GM23338 (cell line): ENCODE results near the gene OTUB1. TPM values are rescaled to one million over a fixed set of nuclear protein-coding genes. Genes with fewer than 3 reads are reported as not detected.

Experiments
- ATAC-seq: fragments of 200-7000 bp; cut with Tn5 transposase; 3 replicates; pipeline ENCODE4 v1.9.1; 2020
- DNase-seq: peaks from one replicate; pipeline ENCODE4 v3.0.0-alpha.2; 2015; ENCODE audit warnings: low spot score
- H2AFZ ChIP-seq: fragments of 200-600 bp; sonication (generic); 2 replicates; pipeline ENCODE4 v1.8.0; 2016; ENCODE audit warnings: antibody characterized with exemption, mild to moderate bottlenecking, moderate library complexity
- H3F3A ChIP-seq: fragments of 200-600 bp; sonication (generic); replicated peaks from 2 replicates; pipeline ENCODE4 v1.8.0; 2017; ENCODE audit warnings: antibody characterized with exemption, mixed run types, low read depth
- H3K27ac ChIP-seq: fragments of 200-600 bp; sonication (generic); 2 replicates; pipeline ENCODE4 v1.6.1; 2016; ENCODE audit warnings: low read depth
- H3K27me3 ChIP-seq: fragments of 200-600 bp; sonication (generic); 2 replicates; pipeline ENCODE4 v1.8.0; 2016; ENCODE audit warnings: mild to moderate bottlenecking, mixed run types, moderate library complexity; ENCODE audit not compliant: insufficient read depth
- H3K36me3 ChIP-seq: fragments of 200-600 bp; sonication (generic); 2 replicates; pipeline ENCODE4 v1.8.0; 2016; ENCODE audit warnings: mild to moderate bottlenecking; ENCODE audit not compliant: insufficient read depth
- H3K4me1 ChIP-seq: fragments of 200-600 bp; sonication (generic); 2 replicates; pipeline ENCODE4 v1.8.0; 2016; ENCODE audit warnings: mild to moderate bottlenecking, moderate library complexity; ENCODE audit not compliant: insufficient read depth
- H3K4me2 ChIP-seq: fragments of 200-600 bp; sonication (generic); 2 replicates; pipeline ENCODE4 v1.7.1; 2017; ENCODE audit warnings: mixed run types
- H3K4me3 ChIP-seq: fragments of 200-600 bp; sonication (generic); 2 replicates; pipeline ENCODE4 v1.6.1; 2016; ENCODE audit warnings: mixed run types
- H3K79me2 ChIP-seq: fragments of 200-600 bp; sonication (generic); replicated peaks from 2 replicates; pipeline ENCODE4 v1.8.0; 2017; ENCODE audit warnings: mild to moderate bottlenecking; ENCODE audit not compliant: insufficient read depth
- H3K9me2 ChIP-seq: fragments of 200-600 bp; sonication (generic); 2 replicates; pipeline ENCODE4 v1.8.0; 2017; ENCODE audit not compliant: insufficient read depth
- H4K20me1 ChIP-seq: fragments of 200-600 bp; sonication (generic); replicated peaks from 2 replicates; pipeline ENCODE4 v1.8.0; 2017; ENCODE audit warnings: mild to moderate bottlenecking; ENCODE audit not compliant: insufficient read depth
- H3K27ac Mint-ChIP-seq: 2 replicates; pipeline ENCODE4 v1.8.0; 2020; ENCODE audit warnings: inconsistent platforms, mild to moderate bottlenecking, moderate library complexity, mixed read lengths
- H3K27me3 Mint-ChIP-seq: 3 replicates; pipeline ENCODE4 v1.8.0; 2022; ENCODE audit warnings: low read depth, mild to moderate bottlenecking, moderate library complexity, mixed read lengths, inconsistent platforms; ENCODE audit not compliant: insufficient read depth, poor library complexity
- H3K36me3 Mint-ChIP-seq: 3 replicates; pipeline ENCODE4 v1.8.0; 2021; ENCODE audit warnings: low read depth, mild to moderate bottlenecking, inconsistent platforms, moderate library complexity, mixed read lengths
- H3K4me1 Mint-ChIP-seq: 3 replicates; pipeline ENCODE4 v1.8.0; 2020; ENCODE audit warnings: mild to moderate bottlenecking, inconsistent platforms, mixed read lengths
- H3K4me3 Mint-ChIP-seq: 3 replicates; pipeline ENCODE4 v1.8.0; 2021; ENCODE audit warnings: moderate library complexity, mild to moderate bottlenecking, inconsistent platforms, mixed read lengths
- H3K9me3 Mint-ChIP-seq: 3 replicates; pipeline ENCODE4 v1.8.0; 2020; ENCODE audit warnings: moderate library complexity, mild to moderate bottlenecking, inconsistent platforms, mixed read lengths
- CREB1 ChIP-seq: fragments of 250-450 bp; sonication (Bioruptor Pico); IDR thresholded peaks from 2 replicates; pipeline ENCODE4 v1.5.0; 2020; ENCODE audit warnings: low read depth, mild to moderate bottlenecking, moderate library complexity
- CTCF ChIP-seq, 2 experiments: fragments of 200-600 bp in 1 of 2; sonication (generic) in 1 of 2; conservative IDR thresholded peaks; 2 replicates each; pipeline versions ENCODE4 v1.5.1 to v1.6.1; 2016 to 2017; ENCODE audit warnings: antibody characterized with exemption in 2 of 2, low read depth in 2 of 2, mild to moderate bottlenecking in 2 of 2, moderate library complexity in 1 of 2
- ETS1 ChIP-seq: IDR thresholded peaks from 2 replicates; pipeline ENCODE4 v1.6.1; 2016; ENCODE audit warnings: antibody characterized with exemption
- EZH2 ChIP-seq: fragments of 200-600 bp; sonication (generic); IDR thresholded peaks from one replicate; pipeline ENCODE4 v1.8.0; 2017; ENCODE audit warnings: antibody characterized with exemption, mild to moderate bottlenecking, low read depth; ENCODE audit not compliant: unreplicated experiment
- EZH2phosphoT487 ChIP-seq: fragments of 200-600 bp; sonication (generic); IDR thresholded peaks from one replicate; pipeline ENCODE4 v1.8.1; 2018; ENCODE audit warnings: antibody characterized with exemption; ENCODE audit not compliant: unreplicated experiment
- JUNB ChIP-seq: IDR thresholded peaks from one replicate; pipeline ENCODE4 v1.6.1; 2016; ENCODE audit warnings: antibody characterized with exemption; ENCODE audit not compliant: unreplicated experiment
- NANOG ChIP-seq: IDR thresholded peaks from 2 replicates; pipeline ENCODE4 v1.6.1; 2016; ENCODE audit warnings: antibody characterized with exemption, borderline replicate concordance
- POLR2AphosphoS5 ChIP-seq: IDR thresholded peaks from 2 replicates; pipeline ENCODE4 v1.6.1; 2016; ENCODE audit warnings: antibody characterized with exemption, low read depth
- REST ChIP-seq: IDR thresholded peaks from one replicate; pipeline ENCODE4 v1.6.1; 2018; ENCODE audit warnings: antibody characterized with exemption; ENCODE audit not compliant: unreplicated experiment
- STAT1 ChIP-seq: IDR thresholded peaks from one replicate; pipeline ENCODE4 v1.6.1; 2016; ENCODE audit warnings: antibody characterized with exemption; ENCODE audit not compliant: unreplicated experiment
- ZNF114 ChIP-seq: fragments of 250-450 bp; sonication (Bioruptor Pico); IDR thresholded peaks from 2 replicates; pipeline ENCODE4 v1.5.0; 2020; ENCODE audit warnings: mild to moderate bottlenecking, moderate library complexity
- ZNF331 ChIP-seq: fragments of 250-450 bp; sonication (Bioruptor Pico); IDR thresholded peaks from 2 replicates; pipeline ENCODE4 v1.5.0; 2020; ENCODE audit warnings: low read depth, mild to moderate bottlenecking, moderate library complexity
- polyA plus RNA-seq: library from polyadenylated mRNA; unstranded; fragments of >200 nt; fragmentation: Nextera tagmentation; extraction: Ambion mirVana; gene quantifications from 2 replicates; pipeline ENCODE4 v1.2.1, GENCODE V29; 2016
- total RNA-seq: library from RNA; depleted of rRNA; stranded (reverse); fragments of >200 nt; shearing (Covaris generic); gene quantifications from 2 replicates; pipeline ENCODE4 v1.2.3, GENCODE V29; 2014
- TF ChIP-seq, protein P1 (sequence below): fragments of 250-450 bp; sonication (Bioruptor Pico); IDR thresholded peaks from 2 replicates; pipeline ENCODE4 v1.5.0; 2020; ENCODE audit warnings: mild to moderate bottlenecking, moderate library complexity

Gene OTUB1
- total and polyA plus RNA-seq, 2 experiments from 2014 or later, result 122 to 207 TPM

DNA sequence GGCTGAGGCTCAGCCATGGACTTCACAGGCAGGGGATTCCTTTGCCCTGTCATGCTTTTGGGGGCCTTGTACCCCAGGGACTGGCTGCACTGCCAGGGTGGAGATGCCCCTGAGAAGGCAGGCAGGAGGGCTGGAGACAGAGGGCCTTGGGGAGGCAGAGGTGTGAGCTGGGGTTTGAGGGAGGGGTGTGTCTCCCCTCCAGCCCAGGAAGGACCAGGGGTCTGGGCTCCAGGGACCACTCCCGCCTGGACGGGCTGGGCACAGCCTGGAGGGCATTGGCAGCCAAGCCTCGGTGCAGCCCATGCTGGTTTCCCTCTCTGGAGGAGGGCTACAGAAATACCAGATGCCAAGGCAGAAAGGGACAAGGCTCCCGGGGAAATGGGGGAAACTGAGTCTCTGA lies 19.5 kb downstream of the OTUB1 start:
- peaks cover 4% of the 10 kb centered on the region; the same call in 2 of the 3 replicates for H3K9me3 Mint-ChIP-seq
- Histone ChIP-seq H2AFZ (no peak overlapping the region), H3F3A (peaks cover 27% of the 10 kb centered on the region), H3K36me3 (no peaks in the 10 kb centered on the region), H3K79me2 (no peaks in the 10 kb centered on the region), H3K4me2 (no peak overlapping the region), H3K4me1 (peaks cover 12% of the 10 kb centered on the region), H4K20me1 (no peaks in the 10 kb centered on the region; the same call in 1 of the 2 replicates), H3K27me3 (peaks cover 95% of the 10 kb centered on the region), H3K27ac (no peak overlapping the region), H3K4me3 (no peak overlapping the region), H3K9me2 (no peaks in the 10 kb centered on the region)
- no peaks in the 10 kb centered on the region for H3K36me3 Mint-ChIP-seq
- no peak overlapping the region for H3K4me3 Mint-ChIP-seq
- DNase-seq (no peak), ATAC-seq (no peak)
- no peak for TF ChIP-seq ZNF331 (CRISPR knock-in tag)
- no peak for TF ChIP-seq ETS1
- no peak for TF ChIP-seq STAT1
- no peak for TF ChIP-seq EZH2
- no peak for TF ChIP-seq JUNB
- TF ChIP-seq ZNF114 (CRISPR knock-in tag), result no peak
- no peak for TF ChIP-seq NANOG
- TF ChIP-seq EZH2phosphoT487, result no peak
- TF ChIP-seq, protein P1, sequence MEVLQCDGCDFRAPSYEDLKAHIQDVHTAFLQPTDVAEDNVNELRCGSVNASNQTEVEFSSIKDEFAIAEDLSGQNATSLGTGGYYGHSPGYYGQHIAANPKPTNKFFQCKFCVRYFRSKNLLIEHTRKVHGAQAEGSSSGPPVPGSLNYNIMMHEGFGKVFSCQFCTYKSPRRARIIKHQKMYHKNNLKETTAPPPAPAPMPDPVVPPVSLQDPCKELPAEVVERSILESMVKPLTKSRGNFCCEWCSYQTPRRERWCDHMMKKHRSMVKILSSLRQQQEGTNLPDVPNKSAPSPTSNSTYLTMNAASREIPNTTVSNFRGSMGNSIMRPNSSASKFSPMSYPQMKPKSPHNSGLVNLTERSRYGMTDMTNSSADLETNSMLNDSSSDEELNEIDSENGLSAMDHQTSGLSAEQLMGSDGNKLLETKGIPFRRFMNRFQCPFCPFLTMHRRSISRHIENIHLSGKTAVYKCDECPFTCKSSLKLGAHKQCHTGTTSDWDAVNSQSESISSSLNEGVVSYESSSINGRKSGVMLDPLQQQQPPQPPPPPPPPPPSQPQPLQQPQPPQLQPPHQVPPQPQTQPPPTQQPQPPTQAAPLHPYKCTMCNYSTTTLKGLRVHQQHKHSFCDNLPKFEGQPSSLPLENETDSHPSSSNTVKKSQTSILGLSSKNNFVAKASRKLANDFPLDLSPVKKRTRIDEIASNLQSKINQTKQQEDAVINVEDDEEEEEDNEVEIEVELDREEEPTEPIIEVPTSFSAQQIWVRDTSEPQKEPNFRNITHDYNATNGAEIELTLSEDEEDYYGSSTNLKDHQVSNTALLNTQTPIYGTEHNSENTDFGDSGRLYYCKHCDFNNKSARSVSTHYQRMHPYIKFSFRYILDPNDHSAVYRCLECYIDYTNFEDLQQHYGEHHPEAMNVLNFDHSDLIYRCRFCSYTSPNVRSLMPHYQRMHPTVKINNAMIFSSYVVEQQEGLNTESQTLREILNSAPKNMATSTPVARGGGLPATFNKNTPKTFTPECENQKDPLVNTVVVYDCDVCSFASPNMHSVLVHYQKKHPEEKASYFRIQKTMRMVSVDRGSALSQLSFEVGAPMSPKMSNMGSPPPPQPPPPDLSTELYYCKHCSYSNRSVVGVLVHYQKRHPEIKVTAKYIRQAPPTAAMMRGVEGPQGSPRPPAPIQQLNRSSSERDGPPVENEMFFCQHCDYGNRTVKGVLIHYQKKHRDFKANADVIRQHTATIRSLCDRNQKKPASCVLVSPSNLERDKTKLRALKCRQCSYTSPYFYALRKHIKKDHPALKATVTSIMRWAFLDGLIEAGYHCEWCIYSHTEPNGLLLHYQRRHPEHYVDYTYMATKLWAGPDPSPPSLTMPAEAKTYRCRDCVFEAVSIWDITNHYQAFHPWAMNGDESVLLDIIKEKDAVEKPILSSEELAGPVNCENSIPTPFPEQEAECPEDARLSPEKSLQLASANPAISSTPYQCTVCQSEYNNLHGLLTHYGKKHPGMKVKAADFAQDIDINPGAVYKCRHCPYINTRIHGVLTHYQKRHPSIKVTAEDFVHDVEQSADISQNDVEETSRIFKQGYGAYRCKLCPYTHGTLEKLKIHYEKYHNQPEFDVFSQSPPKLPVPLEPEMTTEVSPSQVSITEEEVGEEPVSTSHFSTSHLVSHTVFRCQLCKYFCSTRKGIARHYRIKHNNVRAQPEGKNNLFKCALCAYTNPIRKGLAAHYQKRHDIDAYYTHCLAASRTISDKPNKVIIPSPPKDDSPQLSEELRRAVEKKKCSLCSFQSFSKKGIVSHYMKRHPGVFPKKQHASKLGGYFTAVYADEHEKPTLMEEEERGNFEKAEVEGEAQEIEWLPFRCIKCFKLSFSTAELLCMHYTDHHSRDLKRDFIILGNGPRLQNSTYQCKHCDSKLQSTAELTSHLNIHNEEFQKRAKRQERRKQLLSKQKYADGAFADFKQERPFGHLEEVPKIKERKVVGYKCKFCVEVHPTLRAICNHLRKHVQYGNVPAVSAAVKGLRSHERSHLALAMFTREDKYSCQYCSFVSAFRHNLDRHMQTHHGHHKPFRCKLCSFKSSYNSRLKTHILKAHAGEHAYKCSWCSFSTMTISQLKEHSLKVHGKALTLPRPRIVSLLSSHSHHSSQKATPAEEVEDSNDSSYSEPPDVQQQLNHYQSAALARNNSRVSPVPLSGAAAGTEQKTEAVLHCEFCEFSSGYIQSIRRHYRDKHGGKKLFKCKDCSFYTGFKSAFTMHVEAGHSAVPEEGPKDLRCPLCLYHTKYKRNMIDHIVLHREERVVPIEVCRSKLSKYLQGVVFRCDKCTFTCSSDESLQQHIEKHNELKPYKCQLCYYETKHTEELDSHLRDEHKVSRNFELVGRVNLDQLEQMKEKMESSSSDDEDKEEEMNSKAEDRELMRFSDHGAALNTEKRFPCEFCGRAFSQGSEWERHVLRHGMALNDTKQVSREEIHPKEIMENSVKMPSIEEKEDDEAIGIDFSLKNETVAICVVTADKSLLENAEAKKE (CRISPR knock-in tag), result no peak
- TF ChIP-seq REST, result no peak
- no peak for TF ChIP-seq CREB1
- no peak for TF ChIP-seq CTCF (conservative IDR thresholded peaks at IDR 0.05; ENCODE audit: low read depth in 2 of 2)
- no peak for TF ChIP-seq POLR2AphosphoS5
- peaks cover 23% of the 10 kb centered on the region for H3K4me1 Mint-ChIP-seq
- peaks cover 64% of the 10 kb centered on the region for H3K27me3 Mint-ChIP-seq
- no peak overlapping the region for H3K27ac Mint-ChIP-seq
